IMR-90 (cell line): ENCODE data around the gene CHRNA3. TPM values are rescaled to one million over a fixed set of nuclear protein-coding genes. Genes with fewer than 3 reads are reported as not detected.

ENCODE experiments used
- ATAC-seq: fragments of 200-7000 bp; cut with Tn5 transposase; 2 replicates; pipeline ENCODE4 v1.9.1; 2020; ENCODE audit warnings: low read depth, mild to moderate bottlenecking, moderate library complexity
- BruUV-seq: library from RNA; stranded (reverse); fragments of 400-500 nt; replicated peaks from 2 replicates; lab custom pipeline; 2021; lab: Mats Ljungman, UMichigan
- CTCF ChIA-PET: fragments of 300-600 bp; formaldehyde crosslinking; extraction: SDS; loops from one replicate; lab custom pipeline; 2021; ENCODE audit warnings: antibody characterized with exemption; lab: Yijun Ruan, JAX
- POLR2A ChIA-PET: fragments of 300-600 bp; sonication (Branson Sonifier 250); formaldehyde crosslinking; loops from one replicate; lab custom pipeline; 2022; ENCODE audit warnings: antibody characterized with exemption; ENCODE audit not compliant: unreplicated experiment; lab: Charles Lee
- DNase-seq: peaks from one replicate; pipeline ENCODE4 v3.0.0; 2013
- H2AFZ ChIP-seq: replicated peaks from 2 replicates; pipeline ENCODE3; 2013; ENCODE audit warnings: low read length, mild to moderate bottlenecking; ENCODE audit not compliant: poor library complexity
- H2AK5ac ChIP-seq: 2 replicates; pipeline ENCODE4 v1.6.1; 2013; ENCODE audit warnings: low read depth, low read length, inconsistent platforms
- H2AK9ac ChIP-seq: replicated peaks from 2 replicates; pipeline ENCODE3; 2013; ENCODE audit warnings: mild to moderate bottlenecking, low read depth, low read length, moderate library complexity; ENCODE audit not compliant: poor library complexity
- H2BK120ac ChIP-seq: 2 replicates; pipeline ENCODE4 v1.6.1; 2013; ENCODE audit warnings: low read depth, low read length, inconsistent platforms
- H2BK15ac ChIP-seq: 3 replicates; pipeline ENCODE4 v1.6.1; 2013; ENCODE audit warnings: low read depth, low read length, inconsistent platforms
- H2BK20ac ChIP-seq: 2 replicates; pipeline ENCODE4 v1.6.1; 2013; ENCODE audit warnings: low read depth, mild to moderate bottlenecking, inconsistent platforms, low read length, moderate library complexity
- H2BK5ac ChIP-seq: 2 replicates; pipeline ENCODE4 v1.6.1; 2013; ENCODE audit warnings: mild to moderate bottlenecking, low read depth, low read length, inconsistent platforms; ENCODE audit not compliant: poor library complexity, severe bottlenecking
- H3K14ac ChIP-seq: replicated peaks from 2 replicates; pipeline ENCODE4 v1.6.1; 2013; ENCODE audit warnings: low read depth, low read length, inconsistent platforms
- H3K18ac ChIP-seq: 2 replicates; pipeline ENCODE4 v1.6.1; 2013; ENCODE audit warnings: low read depth, low read length, control low read depth
- H3K23ac ChIP-seq: 2 replicates; pipeline ENCODE4 v1.6.1; 2013; ENCODE audit warnings: low read depth, low read length, inconsistent platforms
- H3K27ac ChIP-seq: 2 replicates; pipeline ENCODE4 v1.5.1; 2013; ENCODE audit warnings: mild to moderate bottlenecking, control low read depth, low read length; ENCODE audit not compliant: insufficient read depth
- H3K27me3 ChIP-seq: 2 replicates; pipeline ENCODE4 v1.6.1; 2013; ENCODE audit warnings: low read length; ENCODE audit not compliant: control insufficient read depth, insufficient read depth
- H3K36me3 ChIP-seq: 2 replicates; pipeline ENCODE4 v1.6.1; 2013; ENCODE audit warnings: low read length, mixed read lengths; ENCODE audit not compliant: control insufficient read depth, insufficient read depth
- H3K4ac ChIP-seq: 2 replicates; pipeline ENCODE4 v1.6.1; 2013; ENCODE audit warnings: low read depth, low read length, inconsistent platforms
- H3K4me1 ChIP-seq: 2 replicates; pipeline ENCODE4 v1.6.1; 2013; ENCODE audit warnings: low read length, mixed read lengths; ENCODE audit not compliant: control insufficient read depth, insufficient read depth
- H3K4me2 ChIP-seq: 2 replicates; pipeline ENCODE4 v1.6.1; 2013; ENCODE audit warnings: low read depth, mild to moderate bottlenecking, control low read depth, low read length, moderate library complexity
- H3K4me3 ChIP-seq: 2 replicates; pipeline ENCODE4 v1.5.1; 2013; ENCODE audit warnings: low read depth, mild to moderate bottlenecking, control low read depth, low read length, moderate library complexity; ENCODE audit not compliant: insufficient read depth
- H3K56ac ChIP-seq: 2 replicates; pipeline ENCODE4 v1.6.1; 2013; ENCODE audit warnings: low read length, inconsistent platforms; ENCODE audit not compliant: insufficient read depth; ENCODE audit errors: extremely low read depth
- H3K79me1 ChIP-seq, 2 experiments: 2 replicates each; pipeline ENCODE4 v1.6.1; 2013; ENCODE audit warnings: low read length in 2 of 2, inconsistent platforms in 1 of 2, low read depth in 1 of 2
- H3K9ac ChIP-seq: 2 replicates; pipeline ENCODE4 v1.6.1; 2013; ENCODE audit warnings: low read depth, low read length, control low read depth
- H3K9me1 ChIP-seq: 2 replicates; pipeline ENCODE4 v1.6.1; 2013; ENCODE audit warnings: low read length, inconsistent platforms; ENCODE audit not compliant: insufficient read depth
- H3K9me3 ChIP-seq: 2 replicates; pipeline ENCODE4 v1.6.1; 2013; ENCODE audit warnings: low read length; ENCODE audit not compliant: control insufficient read depth, insufficient read depth
- H4K20me1 ChIP-seq: 2 replicates; pipeline ENCODE4 v1.6.1; 2013; ENCODE audit warnings: low read length, inconsistent platforms; ENCODE audit not compliant: insufficient read depth
- H4K5ac ChIP-seq: 2 replicates; pipeline ENCODE4 v1.6.1; 2013; ENCODE audit warnings: mild to moderate bottlenecking, low read depth, low read length, control low read depth
- H4K8ac ChIP-seq, 2 experiments: 2 replicates each; pipeline ENCODE4 v1.6.1; 2013; ENCODE audit warnings: low read depth in 2 of 2, low read length in 2 of 2, control low read depth in 1 of 2, inconsistent platforms in 1 of 2
- H4K91ac ChIP-seq: 2 replicates; pipeline ENCODE4 v1.6.1; 2013; ENCODE audit warnings: low read depth, low read length, inconsistent platforms; ENCODE audit not compliant: insufficient read depth
- CHD1 ChIP-seq: IDR thresholded peaks from 2 replicates; pipeline ENCODE4 v1.6.1; 2012; ENCODE audit warnings: low read depth, low read length, improper control_type of control experiment
- POLR2A ChIP-seq: IDR thresholded peaks from 2 replicates; pipeline ENCODE4 v1.6.1; 2012; ENCODE audit warnings: mild to moderate bottlenecking, low read depth, low read length
- RFX5 ChIP-seq: IDR thresholded peaks from 2 replicates; pipeline ENCODE4 v1.8.0; 2012; ENCODE audit warnings: low read depth, mild to moderate bottlenecking, low read length, moderate library complexity
- WGBS, 2 experiments: methylation state at CpG; one replicate each; pipeline versions ENCODE4 v1.1.5 to v1.1.7; 2013; ENCODE audit warnings: missing lambda C conversion rate in 2 of 2; ENCODE audit not compliant: insufficient read length in 1 of 2; ENCODE audit errors: extremely low coverage in 2 of 2; 5-methylcytosine and 5-hydroxymethylcytosine counted together
- dilution Hi-C: fragments of 300-500 bp; cut with HindIII; formaldehyde crosslinking; loops from one replicate; pipeline ENCODE4 v1.14.3; 2018; ENCODE audit warnings: low sequenced_read_pairs; ENCODE audit not compliant: unreplicated experiment
- in situ Hi-C: fragments of 300-500 bp; cut with MboI; formaldehyde crosslinking; loops from 3 replicates; pipeline ENCODE4 v1.14.3; 2019; ENCODE audit warnings: low sequenced_read_pairs, inconsistent platforms, mixed read lengths
- intact Hi-C: fragments of 100-400 bp; cut with micrococcal nuclease; formaldehyde crosslinking; loops from 2 replicates; pipeline ENCODE4 v1.10.0; 2022
- polyA plus RNA-seq, 3 experiments: library from polyadenylated mRNA; depleted of rRNA; stranded (reverse); fragments of >200 nt; gene quantifications; 2 replicates each; pipeline ENCODE4 v1.2.3, GENCODE V29; 2012; ENCODE audit warnings: low replicate concordance in 1 of 3
- total RNA-seq: library from RNA; depleted of rRNA; stranded (reverse); fragments of >200 nt; gene quantifications from 2 replicates; pipeline ENCODE4 v1.2.3, GENCODE V29; 2012

CHRNA3 gene
- total and polyA plus RNA-seq, 2 of the 4 experiments (the other 2 are of a cell fraction): not detected

DNA sequence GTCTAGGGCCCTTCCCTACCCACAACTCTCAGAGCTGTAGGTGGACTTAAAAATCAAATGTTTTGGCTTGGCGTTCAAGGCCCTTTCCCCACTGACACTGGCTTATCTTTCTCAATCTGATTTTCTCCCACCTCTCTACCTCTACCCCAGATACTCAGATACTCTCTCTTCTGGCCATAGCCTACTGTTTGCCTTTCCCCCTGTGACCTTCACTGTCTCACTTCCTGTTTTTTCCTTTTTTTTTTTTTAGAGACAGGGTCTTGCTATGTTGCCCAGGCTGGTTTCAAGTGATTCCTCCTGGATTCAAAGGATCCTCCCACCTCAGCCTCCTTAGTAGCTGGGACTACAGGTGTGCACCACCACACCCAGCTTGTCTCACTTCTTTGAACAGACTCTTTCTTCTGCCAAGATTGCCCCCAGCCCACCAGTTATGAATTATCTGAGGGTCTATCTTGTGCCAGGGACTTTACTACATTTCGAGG lies 15.6 kb upstream of the CHRNA3 start:
- no peak overlapping the region for H3K4me3 ChIP-seq
- no peak overlapping the region for H4K5ac ChIP-seq
- H3K9me1 ChIP-seq: no peaks in the 10 kb centered on the region
- DNase-seq: no peak
- WGBS, 2 experiments: 49% methylated on average over 2 of the region's 2 CpGs; no CpG with 5 or more reads in 1 of the 2 experiments
- BruUV-seq: no TSS peak
- H2BK15ac ChIP-seq: no peak overlapping the region
- in situ Hi-C loops (no loop called here), intact Hi-C loops (loop anchor here (5.0 kb wide), 1 partner anchor 376 kb away; no protein-coding TSS in a partner anchor), dilution Hi-C loops (no loop called here)
- no peaks in the 10 kb centered on the region for H3K79me1 ChIP-seq
- no peaks in the 10 kb centered on the region for H4K20me1 ChIP-seq
- H3K23ac ChIP-seq: no peak overlapping the region
- H2AFZ ChIP-seq: no peak overlapping the region
- no peak for TF ChIP-seq POLR2A
- TF ChIP-seq CHD1: no peak
- TF ChIP-seq RFX5: no peak
- peaks cover 5% of the 10 kb centered on the region for H3K9me3 ChIP-seq
- H2AK5ac ChIP-seq: no peak overlapping the region
- ATAC-seq: no peak
- no peak overlapping the region for H3K4ac ChIP-seq
- H3K4me1 ChIP-seq: no peaks in the 10 kb centered on the region
- no peak overlapping the region for H2BK5ac ChIP-seq
- no peak overlapping the region for H2AK9ac ChIP-seq
- H3K9ac ChIP-seq: no peak overlapping the region
- H3K27ac ChIP-seq: no peak overlapping the region
- H3K18ac ChIP-seq: no peak overlapping the region
- ChIA-PET POLR2A (no interaction called here), CTCF (no interaction called here)
- peaks cover 45% of the 10 kb centered on the region for H3K27me3 ChIP-seq
- H3K14ac ChIP-seq: no peak overlapping the region
- no peak overlapping the region for H3K56ac ChIP-seq
- H3K36me3 ChIP-seq: no peaks in the 10 kb centered on the region
- no peak overlapping the region for H3K4me2 ChIP-seq
- no peak overlapping the region for H2BK120ac ChIP-seq
- no peak overlapping the region for H4K91ac ChIP-seq
- no peak overlapping the region for H4K8ac ChIP-seq
- no peak overlapping the region for H2BK20ac ChIP-seq
